Measurements from ENCODE around the gene CNTD1.
"Not testable (repeated sequence)": the region's sequence is repeated elsewhere in the genome, so short reads cannot be mapped to it uniquely, and the experiment has no call there.

CNTD1 gene

DNA sequence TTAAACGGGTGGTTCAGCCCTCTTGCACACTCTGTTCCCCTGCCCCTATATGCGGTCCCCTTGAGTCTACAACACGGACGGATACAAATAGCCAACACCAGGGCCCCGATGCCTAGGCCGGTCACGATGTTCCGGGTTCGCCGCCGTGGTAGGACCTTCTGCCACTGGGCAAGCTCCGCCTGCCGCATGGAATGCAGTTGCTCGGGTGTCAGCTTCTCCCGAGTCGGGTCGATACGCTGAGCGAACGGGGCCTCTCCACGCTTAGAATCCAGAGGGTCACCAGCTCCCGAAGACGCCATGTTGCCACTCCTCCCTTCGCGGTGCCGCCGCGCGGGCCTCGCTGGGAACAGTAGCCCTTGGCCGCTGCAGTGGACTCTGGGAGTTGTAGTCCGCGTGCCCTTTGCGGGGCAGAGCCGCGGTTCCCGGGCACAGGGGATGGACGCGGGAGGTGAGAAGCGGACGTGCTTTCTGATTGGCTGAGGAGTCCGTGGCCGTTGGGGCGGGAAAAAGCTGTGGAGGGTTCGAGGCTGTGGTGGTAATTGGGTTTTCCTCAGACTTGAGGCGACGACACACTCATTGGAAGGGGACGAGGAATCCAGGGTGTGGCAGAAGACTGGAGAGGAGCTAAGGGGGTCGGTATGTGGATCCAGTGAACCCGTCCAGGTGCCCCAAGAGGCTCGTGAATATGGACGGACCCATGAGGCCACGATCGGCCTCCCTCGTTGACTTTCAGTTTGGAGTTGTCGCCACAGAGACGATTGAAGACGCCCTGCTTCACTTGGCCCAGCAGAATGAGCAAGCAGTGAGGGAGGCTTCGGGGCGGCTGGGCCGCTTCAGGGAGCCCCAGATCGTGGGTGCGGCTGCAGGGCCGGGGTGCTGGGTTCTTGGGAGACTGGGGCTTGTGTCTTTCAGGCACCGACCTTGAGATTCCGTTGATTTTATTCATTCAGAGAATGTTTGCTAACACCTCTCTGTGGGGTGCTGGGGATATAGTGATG, at the start of gene CNTD1, which contains the start of gene COA3:
CNTD1 (plus strand) TSS at position 479 of the 998 bp plus-strand sequence; CDS start at position 686, 207 bp downstream.
COA3 (minus strand) TSS at position 322 of the 998 bp plus-strand sequence; CDS start at position 299, 23 bp downstream.
- in situ Hi-C loops (cut with MboI; ENCODE audit: low sequenced_read_pairs), result no loop called here

- in situ Hi-C loops (cut with MboI; ENCODE audit: low sequenced_read_pairs), result no loop called here
Observed at GRCh38 chr17:42748908-42749798, 49.5 kb upstream of the CNTD1 start.

DNA sequence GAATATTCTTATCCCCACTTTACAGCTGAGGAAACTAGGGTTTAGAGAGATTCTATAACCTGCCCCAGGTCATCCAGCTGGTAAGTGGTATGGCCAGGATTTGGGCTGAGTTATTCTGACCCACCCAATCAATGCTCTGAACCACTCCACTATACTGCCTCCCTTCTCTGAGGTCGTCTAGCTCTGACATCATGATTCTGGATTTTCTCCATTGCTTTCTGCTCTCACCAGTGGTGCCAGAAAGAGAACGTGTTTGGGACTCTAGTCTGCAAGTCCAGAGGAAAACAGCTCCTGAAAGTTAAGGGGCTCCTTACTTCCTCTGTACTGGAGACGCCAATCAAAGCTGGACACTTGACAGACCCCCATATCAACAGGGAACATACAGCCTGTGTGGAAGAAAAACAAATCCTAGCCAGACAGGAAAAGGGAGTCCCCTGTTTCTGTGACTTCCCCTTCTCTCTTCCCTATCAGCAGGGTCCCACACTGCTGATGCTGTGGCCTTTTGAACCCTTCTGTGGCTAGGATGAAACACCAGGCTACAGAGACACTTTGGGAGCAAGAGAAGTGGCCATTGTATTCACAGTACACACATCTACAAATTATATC, 47.8 kb upstream of the CNTD1 start:
- in situ Hi-C loops (cut with MboI; ENCODE audit: low sequenced_read_pairs), result no loop called here

DNA sequence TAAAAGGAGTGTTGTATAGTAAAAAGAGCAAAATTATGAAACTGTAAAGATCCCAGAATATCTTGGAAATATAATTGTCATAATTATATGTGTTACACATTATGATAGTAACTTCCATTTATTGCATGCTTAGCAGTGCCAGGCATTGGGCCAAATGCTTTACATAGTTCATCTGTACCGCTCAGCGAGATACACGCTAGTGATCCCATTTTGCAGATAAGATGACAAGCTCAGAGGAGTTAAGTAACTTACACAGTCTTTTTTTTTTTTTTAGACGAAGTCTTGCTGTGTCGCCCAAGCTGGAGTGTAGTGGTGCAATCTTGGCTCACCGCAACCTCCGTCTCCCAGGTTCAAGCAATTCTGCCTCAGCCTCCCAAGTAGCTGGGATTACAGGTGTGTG, 47.0 kb upstream of the CNTD1 start:
- in situ Hi-C loops (cut with MboI; ENCODE audit: low sequenced_read_pairs), result no loop called here

GRCh38 chr17:42754782-42755181, 43.9 kb upstream of the CNTD1 start:
- in situ Hi-C loops (cut with MboI; ENCODE audit: low sequenced_read_pairs), result no loop called here

DNA sequence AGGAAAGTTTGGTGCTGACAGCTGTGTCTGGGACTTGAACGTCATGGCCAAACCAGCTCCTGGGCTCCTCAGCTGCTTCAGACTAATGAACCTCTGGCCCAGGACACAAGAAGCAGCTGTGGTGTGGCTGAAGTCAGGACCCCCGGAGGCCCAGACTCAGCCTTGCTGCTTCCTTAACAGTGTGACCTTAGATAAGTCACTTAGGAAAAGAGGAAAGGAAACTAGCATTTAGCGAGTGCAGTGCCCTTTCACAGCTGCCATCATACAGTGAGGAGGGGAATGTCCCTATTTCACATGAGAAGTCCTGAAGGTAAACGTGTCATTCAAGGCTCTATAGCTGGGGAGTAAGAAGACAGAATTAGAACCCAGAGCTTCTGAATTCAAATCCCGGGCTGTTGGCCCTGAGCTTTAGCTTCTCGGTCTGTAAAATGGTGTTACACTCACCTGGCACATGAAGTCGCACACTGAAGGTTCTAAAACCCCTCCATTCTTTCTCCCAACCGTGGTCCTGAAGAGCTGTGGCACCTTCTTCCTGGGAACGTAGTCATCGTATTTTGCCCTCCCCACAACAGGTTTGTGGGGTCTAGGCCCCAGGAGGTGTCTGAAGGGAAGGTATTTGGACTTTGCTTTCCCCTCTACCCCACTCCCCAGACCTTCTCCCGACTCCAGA, 38.5 kb upstream of the CNTD1 start:
- in situ Hi-C loops (cut with MboI; ENCODE audit: low sequenced_read_pairs), result no loop called here

- in situ Hi-C loops (cut with MboI; ENCODE audit: low sequenced_read_pairs), result no loop called here
Observed at GRCh38 chr17:42760652-42761581, 37.7 kb upstream of the CNTD1 start, which contains the start of gene RAMP2. Gene RAMP2, plus strand, starts transcription at chr17:42761227. Its CDS starts 35 bp downstream, at chr17:42761262.

GRCh38 chr17:42761638-42762037, 37.0 kb upstream of the CNTD1 start:
- in situ Hi-C loops (cut with MboI; ENCODE audit: low sequenced_read_pairs), result no loop called here

DNA sequence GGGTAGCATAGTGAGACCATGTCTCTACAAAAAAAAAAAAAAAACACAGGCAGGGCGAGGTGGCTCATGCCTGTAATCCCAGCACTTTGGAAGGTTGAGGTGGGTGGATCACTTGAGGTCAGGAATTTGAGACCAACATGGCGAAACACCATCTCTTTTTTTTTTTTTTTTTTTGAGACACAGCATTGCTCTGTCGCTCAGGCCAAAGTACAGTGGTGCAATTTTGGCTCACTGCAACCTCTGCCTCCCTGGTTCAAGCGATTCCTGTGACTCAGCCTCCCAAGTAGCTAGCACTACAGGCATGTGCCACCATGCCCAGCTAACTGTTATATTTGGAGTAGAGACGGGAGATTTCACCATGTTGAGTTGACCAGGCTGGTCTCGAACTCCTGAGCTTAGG, 32.5 kb upstream of the CNTD1 start:
- in situ Hi-C loops (cut with MboI; ENCODE audit: low sequenced_read_pairs), result no loop called here

DNA sequence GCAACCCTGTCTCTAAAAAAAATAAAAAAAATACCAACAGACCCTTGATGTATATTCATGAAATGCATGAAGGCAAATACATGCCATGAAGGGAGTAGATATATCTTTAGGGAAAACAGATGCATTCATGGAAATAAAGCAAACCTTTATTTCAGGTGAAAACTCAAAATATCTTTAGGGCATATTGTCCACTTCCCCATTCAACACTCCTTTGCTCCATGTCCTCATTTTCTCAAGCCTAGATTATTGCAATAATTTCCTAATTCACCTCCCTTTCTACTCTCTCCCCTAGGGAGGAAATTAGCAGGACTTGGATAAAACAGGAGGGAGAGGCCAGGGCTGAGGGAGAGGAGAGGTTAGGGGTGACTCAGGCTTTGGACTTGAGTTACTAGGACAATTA, 31.1 kb upstream of the CNTD1 start:
- in situ Hi-C loops (cut with MboI; ENCODE audit: low sequenced_read_pairs), result no loop called here

- in situ Hi-C loops (cut with MboI; ENCODE audit: low sequenced_read_pairs), result not testable (repeated sequence)
Observed at GRCh38 chr17:42768006-42768405, 30.7 kb upstream of the CNTD1 start.

DNA sequence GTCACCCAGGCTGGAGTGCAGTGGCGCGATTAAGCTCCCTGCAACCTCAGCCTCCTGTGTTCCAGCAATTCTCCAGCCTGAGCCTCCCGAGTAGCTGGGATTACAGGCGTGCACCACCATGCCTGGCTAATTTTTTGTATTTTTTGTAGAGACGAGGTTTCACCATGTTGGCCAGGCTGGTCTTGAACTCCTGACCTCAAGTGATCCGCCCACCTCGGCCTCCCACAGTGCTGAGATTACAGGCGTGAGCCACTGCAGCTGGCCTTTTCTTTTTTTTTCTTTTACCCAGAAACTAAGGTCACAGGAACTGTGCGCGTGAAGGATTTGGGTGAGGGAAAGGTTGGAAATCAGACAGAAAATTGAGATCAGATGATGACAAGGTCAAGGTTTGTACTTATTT, 28.7 kb upstream of the CNTD1 start:
- in situ Hi-C loops (cut with MboI; ENCODE audit: low sequenced_read_pairs), result not testable (repeated sequence)

DNA sequence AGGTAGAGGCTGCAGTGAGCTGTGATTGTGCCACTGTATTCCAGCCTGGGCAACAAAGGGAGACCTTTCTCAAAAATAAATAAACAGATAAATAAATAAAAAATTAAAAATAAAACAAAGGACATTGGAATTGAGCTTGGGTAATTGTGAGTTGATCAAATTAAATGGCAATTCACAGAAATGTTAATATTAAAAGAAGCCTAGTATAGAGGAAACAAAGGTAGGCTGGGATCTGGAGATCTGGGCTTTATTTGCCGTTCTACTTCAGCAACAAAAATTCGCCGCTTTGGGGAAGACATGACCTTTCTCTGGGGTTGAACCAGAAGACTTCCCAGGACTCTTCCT, 25.7 kb upstream of the CNTD1 start:
- in situ Hi-C loops (cut with MboI; ENCODE audit: low sequenced_read_pairs), result no loop called here

- in situ Hi-C loops (cut with MboI; ENCODE audit: low sequenced_read_pairs), result no loop called here
Observed at GRCh38 chr17:42773290-42774035, 25.2 kb upstream of the CNTD1 start, which contains the start of gene VPS25. Gene VPS25, plus strand, starts transcription at chr17:42773449. Its CDS starts 27 bp downstream, at chr17:42773476.

- in situ Hi-C loops (cut with MboI; ENCODE audit: low sequenced_read_pairs), result no loop called here
Observed at GRCh38 chr17:42774066-42774745, 24.5 kb upstream of the CNTD1 start.

DNA sequence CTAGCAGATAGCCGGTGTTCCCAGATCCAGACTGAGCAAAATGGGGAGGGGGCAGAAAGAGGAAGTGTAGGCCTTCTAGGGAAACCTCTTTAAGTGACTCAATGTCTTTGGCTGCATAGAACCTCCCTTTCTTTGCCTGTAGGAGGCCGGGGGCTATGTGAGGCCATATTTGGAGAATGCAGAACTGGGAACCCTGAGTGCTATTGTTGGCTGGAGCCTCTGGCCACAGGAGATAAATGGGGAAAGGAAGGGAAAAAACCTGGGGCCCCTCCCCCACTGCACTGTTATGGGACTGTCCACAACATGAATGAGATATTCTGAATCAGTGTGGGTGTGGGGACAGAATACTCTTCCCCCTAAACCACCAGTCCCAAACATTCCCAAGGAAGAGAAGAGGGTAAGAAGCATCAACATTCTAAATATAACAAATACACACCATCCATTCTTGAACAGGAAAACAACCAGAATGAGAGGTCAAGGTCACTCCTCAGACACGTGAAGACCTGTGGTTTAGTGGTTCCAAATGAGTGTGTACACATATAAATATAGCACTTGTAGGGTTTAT, 23.0 kb upstream of the CNTD1 start:
- in situ Hi-C loops (cut with MboI; ENCODE audit: low sequenced_read_pairs), result no loop called here

DNA sequence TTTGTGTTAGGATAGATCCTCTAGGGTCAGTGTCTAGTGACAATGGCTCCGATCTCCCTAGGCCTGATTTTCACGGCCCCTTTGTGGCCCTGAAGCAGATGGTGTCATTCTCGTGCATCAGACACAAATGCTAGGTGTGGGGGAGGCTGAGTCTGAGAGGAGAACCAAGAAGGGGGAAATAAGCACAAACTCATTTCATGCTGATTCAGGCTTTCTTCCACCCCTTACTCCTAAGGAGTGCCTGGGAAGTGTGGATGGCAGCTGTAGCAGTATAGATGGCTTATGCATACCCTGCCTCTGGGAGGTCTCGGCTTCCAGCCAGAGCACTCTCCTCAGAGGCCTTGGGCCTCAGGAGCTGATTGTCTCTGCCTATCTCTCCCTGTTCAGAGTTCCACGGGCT, 20.1 kb upstream of the CNTD1 start:
- in situ Hi-C loops (cut with MboI; ENCODE audit: low sequenced_read_pairs), result no loop called here

Measured in hTERT RPE-1 (cell line).